GM12878 (cell line): ENCODE measurements around the gene RNF34. TPM values are rescaled to one million over a fixed set of nuclear protein-coding genes. Genes with fewer than 3 reads are reported as not detected.

Experiments
- ATAC-seq: fragments of 200-7000 bp; cut with Tn5 transposase; 3 replicates; pipeline ENCODE4 v1.9.1; 2020; ENCODE audit warnings: mild to moderate bottlenecking, moderate library complexity
- BruUV-seq: library from RNA; stranded (reverse); fragments of 400-500 nt; replicated peaks from 2 replicates; lab custom pipeline; 2021; lab: Mats Ljungman, UMichigan
- CTCF ChIA-PET: fragments of 300-600 bp; sonication (Branson Sonifier 250); formaldehyde crosslinking; extraction: SDS; loops from one replicate; lab custom pipeline; 2021; ENCODE audit warnings: inconsistent platforms; lab: Yijun Ruan, JAX
- POLR2A ChIA-PET: fragments of 350-600 bp; formaldehyde crosslinking; extraction: SDS; loops from one replicate; lab custom pipeline; 2021; ENCODE audit warnings: inconsistent platforms; lab: Charles Lee
- RAD21 ChIA-PET: fragments of 300-600 bp; sonication (Branson Sonifier 250); formaldehyde crosslinking; loops from one replicate; lab custom pipeline; 2023; ENCODE audit warnings: antibody characterized with exemption; ENCODE audit not compliant: unreplicated experiment; lab: Charles Lee
- SMC1A ChIA-PET: fragments of 300-600 bp; sonication (Branson Sonifier 250); formaldehyde crosslinking; loops from one replicate; lab custom pipeline; 2023; ENCODE audit not compliant: unreplicated experiment, uncharacterized antibody; lab: Charles Lee
- DNase-seq: peaks from one replicate; pipeline ENCODE4 v3.0.0-alpha.2; 2011; ENCODE audit warnings: low read depth, low spot score
- FAIRE-seq: peaks from 3 replicates; lab custom pipeline; 2011; peaks lifted over from hg19 to GRCh38; lab: Jason Lieb, UNC
- H2AFZ ChIP-seq: 2 replicates; pipeline ENCODE4 v1.6.0; 2011; ENCODE audit warnings: low read depth, low read length, control low read depth; ENCODE audit not compliant: control insufficient read depth
- H3K27ac ChIP-seq: 2 replicates; pipeline ENCODE4 v1.5.1; 2011; ENCODE audit warnings: control low read depth; ENCODE audit not compliant: control insufficient read depth, insufficient read depth
- H3K27me3 ChIP-seq, 2 experiments: replicated peaks in 1 of 2; 2 replicates each; pipeline versions ENCODE4 v1.6.0 to v1.6.1; 2011; ENCODE audit warnings: low read length in 1 of 2; ENCODE audit not compliant: control insufficient read depth in 2 of 2, insufficient read depth in 2 of 2
- H3K36me3 ChIP-seq, 2 experiments: 2 replicates each; pipeline ENCODE4 v1.5.1; 2011; ENCODE audit warnings: low read length in 1 of 2; ENCODE audit not compliant: control insufficient read depth in 2 of 2, insufficient read depth in 2 of 2
- H3K4me1 ChIP-seq: 2 replicates; pipeline ENCODE4 v1.6.1; 2011; ENCODE audit warnings: mild to moderate bottlenecking, low read length, moderate library complexity, mixed read lengths; ENCODE audit not compliant: control insufficient read depth, insufficient read depth
- H3K4me2 ChIP-seq: 2 replicates; pipeline ENCODE4 v1.6.0; 2011; ENCODE audit warnings: control low read depth; ENCODE audit not compliant: control insufficient read depth, insufficient read depth
- H3K4me3 ChIP-seq: fragments of 200-600 bp; sonication (generic); 2 replicates; pipeline ENCODE4 v1.5.1; 2016
- H3K79me2 ChIP-seq: 2 replicates; pipeline ENCODE4 v1.6.0; 2011; ENCODE audit warnings: low read length; ENCODE audit not compliant: control insufficient read depth, insufficient read depth
- H3K9ac ChIP-seq: 2 replicates; pipeline ENCODE4 v1.8.0; 2011; ENCODE audit warnings: low read length, control low read depth, mixed read lengths; ENCODE audit not compliant: control insufficient read depth, insufficient read depth
- H3K9me3 ChIP-seq: replicated peaks from 3 replicates; pipeline ENCODE4 v1.5.1; 2011; ENCODE audit warnings: mild to moderate bottlenecking, low read length; ENCODE audit not compliant: control insufficient read depth, insufficient read depth
- H4K20me1 ChIP-seq: 2 replicates; pipeline ENCODE4 v1.6.0; 2011; ENCODE audit not compliant: control insufficient read depth, insufficient read depth
- ASH2L ChIP-seq: fragments of 300-600, 200-600 bp; sonication (generic); IDR thresholded peaks from 2 replicates; pipeline ENCODE4 v1.6.1; 2017; ENCODE audit warnings: low read depth, mild to moderate bottlenecking, borderline replicate concordance
- BACH1 ChIP-seq: fragments of 450-650 bp; IDR thresholded peaks from 2 replicates; pipeline ENCODE4 v1.6.1; 2017; ENCODE audit warnings: mild to moderate bottlenecking, borderline replicate concordance
- BRCA1 ChIP-seq: IDR thresholded peaks from 2 replicates; pipeline ENCODE4 v1.6.1; 2011; ENCODE audit warnings: low read depth, low read length, improper control_type of control experiment
- CBFB ChIP-seq: IDR thresholded peaks from 2 replicates; pipeline ENCODE4 v1.6.1; 2016; ENCODE audit warnings: antibody characterized with exemption, low read depth
- CHD4 ChIP-seq: fragments of 200-600 bp; sonication (generic); IDR thresholded peaks from 2 replicates; pipeline ENCODE4 v1.6.1; 2016; ENCODE audit warnings: mild to moderate bottlenecking
- MEF2A ChIP-seq: IDR thresholded peaks from 2 replicates; pipeline ENCODE4 v1.6.1; 2011; ENCODE audit warnings: low read depth, mild to moderate bottlenecking, low read length, moderate library complexity; ENCODE audit not compliant: insufficient read depth
- NFIC ChIP-seq: IDR thresholded peaks from 2 replicates; pipeline ENCODE4 v1.6.1; 2012; ENCODE audit warnings: low read depth, mild to moderate bottlenecking, inconsistent platforms, low read length, moderate library complexity
- NRF1 ChIP-seq: conservative IDR thresholded peaks from 2 replicates; pipeline ENCODE4 v1.6.1; 2011; ENCODE audit warnings: mild to moderate bottlenecking, low read depth, low read length, improper control_type of control experiment
- PAX8 ChIP-seq: fragments of 450-650 bp; IDR thresholded peaks from 2 replicates; pipeline ENCODE4 v1.6.1; 2017; ENCODE audit warnings: mild to moderate bottlenecking, moderate library complexity
- PML ChIP-seq: IDR thresholded peaks from 2 replicates; pipeline ENCODE4 v1.6.1; 2012; ENCODE audit warnings: low read length, inconsistent platforms
- SMC3 ChIP-seq: IDR thresholded peaks from 2 replicates; pipeline ENCODE4 v1.6.1; 2011; ENCODE audit warnings: low read length, improper control_type of control experiment, borderline replicate concordance
- TCF12 ChIP-seq: IDR thresholded peaks from 2 replicates; pipeline ENCODE4 v1.6.1; 2011; ENCODE audit warnings: low read depth, mild to moderate bottlenecking, low read length
- TCF7 ChIP-seq: IDR thresholded peaks from 2 replicates; pipeline ENCODE4 v1.6.1; 2014; ENCODE audit warnings: antibody characterized with exemption, borderline replicate concordance
- USF1 ChIP-seq: IDR thresholded peaks from 2 replicates; pipeline ENCODE4 v1.6.1; 2011; ENCODE audit warnings: borderline replicate concordance, low read depth, mild to moderate bottlenecking, moderate library complexity, mixed read lengths, low read length; ENCODE audit not compliant: insufficient read depth; ENCODE audit errors: extremely low read length
- YY1 ChIP-seq: IDR thresholded peaks from 2 replicates; pipeline ENCODE4 v1.6.1; 2011; ENCODE audit warnings: low read depth, mild to moderate bottlenecking, low read length
- ZNF24 ChIP-seq: fragments of 450-650 bp; IDR thresholded peaks from 2 replicates; pipeline ENCODE4 v1.6.1; 2017; ENCODE audit warnings: antibody characterized with exemption, mild to moderate bottlenecking
- ZNF384 ChIP-seq: IDR thresholded peaks from 2 replicates; pipeline ENCODE4 v1.6.1; 2012; ENCODE audit warnings: low read depth, mild to moderate bottlenecking, low read length, improper control_type of control experiment, borderline replicate concordance
- ZNF687 ChIP-seq: fragments of 450-650 bp; IDR thresholded peaks from 2 replicates; pipeline ENCODE4 v1.6.1; 2017; ENCODE audit warnings: mild to moderate bottlenecking, moderate library complexity
- ZZZ3 ChIP-seq: IDR thresholded peaks from 2 replicates; pipeline ENCODE4 v1.6.1; 2011; ENCODE audit warnings: low read depth; ENCODE audit not compliant: control insufficient read depth, insufficient read length
- WGBS: methylation state at CpG from one replicate; pipeline ENCODE4 v1.1.6; 2016; ENCODE audit warnings: low lambda C conversion rate; ENCODE audit not compliant: insufficient replicate concordance, insufficient coverage; ENCODE audit errors: missing lambda C conversion rate; 5-methylcytosine and 5-hydroxymethylcytosine counted together
- in situ Hi-C: fragments of 300-500 bp; cut with MboI; formaldehyde crosslinking; loops from 9 replicates; pipeline ENCODE4 v1.14.3; 2018; ENCODE audit warnings: mixed read lengths
- intact Hi-C: fragments of 100-400 bp; cut with micrococcal nuclease; formaldehyde crosslinking; loops from one replicate; pipeline ENCODE4 v1.14.2; 2022; ENCODE audit not compliant: unreplicated experiment
- polyA plus RNA-seq, 11 experiments: library from polyadenylated mRNA; depleted of rRNA in 4 of 11; unstranded in 6 of 11; stranded (reverse) in 5 of 11; fragments of >200 nt; fragmentation: Nextera tagmentation in 4 of 11; fragmentation: Illumina TruSeq in 1 of 11; extraction: Ambion mirVana in 4 of 11; extraction: Trizol in 1 of 11; gene quantifications; 1 replicate in 1 of 11; 2 replicates in 10 of 11; pipeline versions ENCODE4 v1.2.1 to v1.2.3, GENCODE V29; 2011 to 2016; ENCODE audit warnings: inconsistent platforms in 2 of 11, missing spikeins in 2 of 11, low read depth in 1 of 11
- total RNA-seq, 4 experiments: library from RNA; depleted of rRNA in 3 of 4; stranded (reverse); fragments of >200 nt in 3 of 4; fragmentation: Illumina TruSeq in 1 of 4; extraction: Trizol in 1 of 4; gene quantifications; 2 replicates each; pipeline versions ENCODE4 v1.2.1 to v1.2.3, GENCODE V29; 2013 to 2021

Gene RNF34
- total and polyA plus RNA-seq, 10 of the 15 experiments (the other 5 are each of a cell fraction or from before 2014, with no cell fraction given) = 63.6 to 199 (median 115) TPM

- no peak for TF ChIP-seq ZNF384
- no peak for TF ChIP-seq MEF2A
- no peak for TF ChIP-seq TCF7
- TF ChIP-seq NFIC = no peak
- no peak for TF ChIP-seq YY1
- no peak for TF ChIP-seq NRF1
- TF ChIP-seq ZNF24 = no peak
- no peak for TF ChIP-seq PAX8
- no peak for TF ChIP-seq ASH2L
- no peak for TF ChIP-seq TCF12
- no peak for TF ChIP-seq CHD4
- no peak for TF ChIP-seq BACH1
- TF ChIP-seq BRCA1 = no peak
These were observed 55.0 kb downstream of the RNF34 start (continued) for GRCh38 chr12:121454921-121455320.

GRCh38 chr12:121455766-121456420 is 56.0 kb downstream of the RNF34 start:
- intact Hi-C loops = no loop called here
- no peak for ATAC-seq
- Histone ChIP-seq H3K79me2 (peaks cover 57% of the 10 kb centered on the region), H2AFZ (no peak overlapping the region), H3K27me3 (no peaks in the 10 kb centered on the region), H3K36me3 (peaks cover 11 to 19% of the 10 kb centered on the region in 2 experiments), H3K4me2 (no peak overlapping the region), H3K4me3 (no peak overlapping the region), H3K27ac (no peak overlapping the region), H3K4me1 (peaks cover 10% of the 10 kb centered on the region), H3K9ac (no peak overlapping the region), H3K9me3 (no peaks in the 10 kb centered on the region), H4K20me1 (peaks cover 5% of the 10 kb centered on the region)
- ChIA-PET POLR2A (no interaction called here), CTCF (interaction anchor here (1.8 kb wide), 1 partner anchor 13 kb away, joined by 10 read pairs; no protein-coding TSS in a partner anchor), SMC1A (no interaction called here), RAD21 (no interaction called here)
- DNase-seq = no peak
- 85% methylated on average over 23 of the region's 23 CpGs for WGBS
- BruUV-seq = no TSS peak
- in situ Hi-C loops = no loop called here
- FAIRE-seq = no peak
- TF ChIP-seq CBFB = no peak
- no peak for TF ChIP-seq PML
- TF ChIP-seq ZZZ3 = no peak
- TF ChIP-seq USF1 = no peak
- TF ChIP-seq SMC3 = no peak
- no peak for TF ChIP-seq ZNF687
